Colonic mucosa (tissue), 4 donors: Measurements from ENCODE around the gene DENND5B. TPM values are rescaled to one million over a fixed set of nuclear protein-coding genes. Genes with fewer than 3 reads are reported as not detected.

Experiments
- DNase-seq: peaks from one replicate; pipeline ENCODE4 v3.0.0-alpha.2; 2020
- H3K27ac ChIP-seq: fragments of 200-600 bp; one replicate; pipeline ENCODE4 v1.8.0; 2021
- H3K27me3 ChIP-seq: fragments of 200-600 bp; one replicate; pipeline ENCODE4 v1.8.0; 2021
- H3K36me3 ChIP-seq: fragments of 200-600 bp; one replicate; pipeline ENCODE4 v1.8.0; 2021
- H3K4me1 ChIP-seq: fragments of 200-600 bp; one replicate; pipeline ENCODE4 v1.8.0; 2021; ENCODE audit warnings: mild to moderate bottlenecking
- H3K4me3 ChIP-seq: fragments of 200-600 bp; one replicate; pipeline ENCODE4 v1.8.0; 2021
- H3K9ac ChIP-seq, 2 donors: one replicate each; pipeline ENCODE4 v1.7.0; 2013; ENCODE audit warnings: control low read depth in 2 of 2, low read depth in 2 of 2, low read length in 2 of 2
- H3K9me3 ChIP-seq: fragments of 200-600 bp; one replicate; pipeline ENCODE4 v1.8.0; 2021
- intact Hi-C: fragments of 100-400 bp; cut with DNase I; formaldehyde crosslinking; loops from one replicate; pipeline ENCODE4 v1.14.1; 2022
- total RNA-seq, 2 donors: library from RNA; stranded (reverse); fragmentation: NEBNext Ultra II Directional in 1 of 2; extraction: Animal tissue kit (Norgen Biotek cat#: 25700) in 1 of 2; gene quantifications; one replicate each; pipeline ENCODE4 v1.2.1, GENCODE V29; 2021
- TF ChIP-seq, protein P1 (sequence below): fragments of 200-600 bp; IDR thresholded peaks from one replicate; pipeline ENCODE4 v1.8.0; 2022; ENCODE audit warnings: antibody characterized with exemption, mild to moderate bottlenecking
- donor health status: healthy.
- donor health status: DM: no; HTN: no; CAD: no.
- donor health status: DM: no; HTN: no; CAD: no.

DENND5B gene
- total RNA-seq, 2 donors from 2014 or later: 3.9 to 11.8 TPM

GRCh38 chr12:31412292-31412801 lies 178.6 kb downstream of the DENND5B start:
- H3K4me3 ChIP-seq: no peak overlapping the region
- no peak for DNase-seq
- no peak overlapping the region for H3K27ac ChIP-seq
- no peaks in the 10 kb centered on the region for H3K36me3 ChIP-seq
- intact Hi-C loops: no loop called here
- TF ChIP-seq, protein P1, sequence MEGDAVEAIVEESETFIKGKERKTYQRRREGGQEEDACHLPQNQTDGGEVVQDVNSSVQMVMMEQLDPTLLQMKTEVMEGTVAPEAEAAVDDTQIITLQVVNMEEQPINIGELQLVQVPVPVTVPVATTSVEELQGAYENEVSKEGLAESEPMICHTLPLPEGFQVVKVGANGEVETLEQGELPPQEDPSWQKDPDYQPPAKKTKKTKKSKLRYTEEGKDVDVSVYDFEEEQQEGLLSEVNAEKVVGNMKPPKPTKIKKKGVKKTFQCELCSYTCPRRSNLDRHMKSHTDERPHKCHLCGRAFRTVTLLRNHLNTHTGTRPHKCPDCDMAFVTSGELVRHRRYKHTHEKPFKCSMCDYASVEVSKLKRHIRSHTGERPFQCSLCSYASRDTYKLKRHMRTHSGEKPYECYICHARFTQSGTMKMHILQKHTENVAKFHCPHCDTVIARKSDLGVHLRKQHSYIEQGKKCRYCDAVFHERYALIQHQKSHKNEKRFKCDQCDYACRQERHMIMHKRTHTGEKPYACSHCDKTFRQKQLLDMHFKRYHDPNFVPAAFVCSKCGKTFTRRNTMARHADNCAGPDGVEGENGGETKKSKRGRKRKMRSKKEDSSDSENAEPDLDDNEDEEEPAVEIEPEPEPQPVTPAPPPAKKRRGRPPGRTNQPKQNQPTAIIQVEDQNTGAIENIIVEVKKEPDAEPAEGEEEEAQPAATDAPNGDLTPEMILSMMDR: no peak
- no peak overlapping the region for H3K9ac ChIP-seq
- H3K27me3 ChIP-seq: no peaks in the 10 kb centered on the region
- no peaks in the 10 kb centered on the region for H3K4me1 ChIP-seq
- no peaks in the 10 kb centered on the region for H3K9me3 ChIP-seq

GRCh38 chr12:31408763-31409162 lies 182.2 kb downstream of the DENND5B start:
- intact Hi-C loops: no loop called here
- Histone ChIP-seq H3K9ac (no peak overlapping the region), H3K36me3 (no peaks in the 10 kb centered on the region), H3K4me1 (no peaks in the 10 kb centered on the region), H3K27me3 (no peaks in the 10 kb centered on the region), H3K4me3 (no peak overlapping the region), H3K9me3 (no peaks in the 10 kb centered on the region), H3K27ac (no peak overlapping the region)
- DNase-seq: no peak
- TF ChIP-seq, protein P1: no peak

DNA sequence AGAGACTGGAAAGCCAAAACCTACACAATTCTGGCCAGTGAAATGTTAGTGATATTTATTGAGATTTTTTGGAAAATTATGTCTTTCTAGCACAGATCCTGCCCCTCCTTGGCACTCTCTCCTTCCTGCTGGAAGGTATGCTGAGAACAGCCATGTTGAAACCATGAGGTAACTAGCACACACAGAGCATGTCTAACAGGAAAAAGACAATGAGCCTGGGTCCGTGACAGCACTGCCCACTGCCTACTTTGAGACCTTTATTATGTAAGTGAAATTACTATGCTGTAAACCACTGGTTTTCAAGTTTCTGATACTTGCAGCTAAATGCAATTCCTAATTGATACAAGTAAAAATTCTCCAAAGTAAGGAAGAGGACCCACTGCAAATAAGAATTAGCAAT lies 183.4 kb downstream of the DENND5B start:
- Histone ChIP-seq H3K27ac (no peak overlapping the region), H3K9ac (no peak overlapping the region)
- intact Hi-C loops: no loop called here

DNA sequence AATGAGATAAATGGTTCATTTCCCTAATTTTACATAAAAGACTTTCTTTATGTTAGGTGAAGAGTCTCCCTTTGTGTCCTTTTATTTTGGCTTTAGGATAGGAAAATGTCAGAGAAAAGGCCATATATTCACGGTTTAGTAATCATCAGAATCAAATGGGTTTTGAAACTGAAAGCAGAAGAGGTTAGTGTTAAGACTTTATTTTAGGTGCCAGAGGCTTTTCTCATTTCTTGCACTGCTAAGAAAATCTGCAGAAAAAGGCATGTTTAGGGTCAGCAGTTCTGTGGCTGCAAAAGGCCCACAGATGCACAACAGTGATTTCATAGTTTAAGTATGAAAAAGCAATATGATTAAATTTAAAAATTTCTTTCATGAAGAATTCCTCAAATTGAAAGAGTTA lies 184.6 kb downstream of the DENND5B start:
- Histone ChIP-seq H3K27ac (no peak overlapping the region), H3K9ac (no peak overlapping the region), H3K36me3 (no peaks in the 10 kb centered on the region), H3K4me3 (no peak overlapping the region), H3K4me1 (no peaks in the 10 kb centered on the region), H3K27me3 (no peaks in the 10 kb centered on the region), H3K9me3 (no peaks in the 10 kb centered on the region)
- intact Hi-C loops: no loop called here
- DNase-seq: no peak
- TF ChIP-seq, protein P1: no peak

More for the DNA sequence above, 183.4 kb downstream of the DENND5B start:
- no peaks in the 10 kb centered on the region for H3K4me1 ChIP-seq
- H3K36me3 ChIP-seq: no peaks in the 10 kb centered on the region
- H3K9me3 ChIP-seq: no peaks in the 10 kb centered on the region
- H3K27me3 ChIP-seq: no peaks in the 10 kb centered on the region
- TF ChIP-seq, protein P1: no peak
- H3K4me3 ChIP-seq: no peak overlapping the region
- DNase-seq: no peak

DNA sequence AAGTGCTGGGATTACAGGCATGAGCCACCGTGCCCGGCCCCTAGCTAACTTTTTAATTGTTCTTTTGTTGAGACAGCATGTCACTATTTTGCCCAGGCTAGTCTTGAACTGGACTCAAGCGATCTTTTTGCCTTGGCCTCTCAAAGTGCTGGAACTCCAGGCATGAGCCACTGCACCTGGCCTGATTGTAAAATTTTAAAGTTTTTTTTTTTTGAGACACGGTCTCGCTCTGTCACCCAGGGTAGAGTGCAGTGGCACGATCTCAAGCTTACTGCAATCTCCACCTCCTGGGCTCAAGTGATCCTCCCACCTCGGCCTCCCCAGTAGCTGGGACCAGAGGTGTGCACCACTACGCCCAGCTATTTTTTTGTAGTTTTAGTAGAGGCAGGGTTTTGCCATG lies 185.9 kb downstream of the DENND5B start:
- TF ChIP-seq, protein P1: no peak
- Histone ChIP-seq H3K4me3 (no peak overlapping the region), H3K36me3 (no peaks in the 10 kb centered on the region), H3K4me1 (no peaks in the 10 kb centered on the region), H3K27me3 (no peaks in the 10 kb centered on the region), H3K27ac (no peak overlapping the region), H3K9me3 (no peaks in the 10 kb centered on the region), H3K9ac (no peak overlapping the region)
- DNase-seq: no peak
- intact Hi-C loops: no loop called here
